H1 (cell line): ENCODE data around the gene MYBPH. TPM values are rescaled to one million over a fixed set of nuclear protein-coding genes. Genes with fewer than 3 reads are reported as not detected.

Experiments
- CTCF ChIA-PET: fragments of 300-600 bp; sonication (Branson Sonifier 250); formaldehyde crosslinking; loops from one replicate; lab custom pipeline; 2021; ENCODE audit not compliant: partially characterized antibody; lab: Charles Lee
- POLR2A ChIA-PET: fragments of 300-600 bp; sonication (Branson Sonifier 250); formaldehyde crosslinking; loops from one replicate; lab custom pipeline; 2021; ENCODE audit warnings: inconsistent platforms; ENCODE audit not compliant: partially characterized antibody; lab: Charles Lee
- DNase-seq, 2 experiments: peaks; one replicate each; pipeline versions ENCODE4 v3.0.0 to v3.0.0-alpha.2; 2010 to 2022; ENCODE audit warnings: low spot score in 2 of 2, low read depth in 1 of 2, mixed read lengths in 1 of 2
- FAIRE-seq: peaks from 2 replicates; lab custom pipeline; 2011; peaks lifted over from hg19 to GRCh38; lab: Jason Lieb, UNC
- H2AFZ ChIP-seq: 2 replicates; pipeline ENCODE4 v1.8.1; 2012; ENCODE audit warnings: low read length, inconsistent platforms
- H2AK5ac ChIP-seq: 2 replicates; pipeline ENCODE4 v1.6.1; 2013; ENCODE audit warnings: low read depth, low read length
- H2BK120ac ChIP-seq: replicated peaks from 2 replicates; pipeline ENCODE3; 2013; ENCODE audit warnings: low read depth, low read length, inconsistent platforms
- H2BK12ac ChIP-seq: 2 replicates; pipeline ENCODE4 v1.6.1; 2013; ENCODE audit warnings: low read depth, low read length
- H2BK15ac ChIP-seq: 2 replicates; pipeline ENCODE4 v1.6.1; 2013; ENCODE audit warnings: low read length
- H2BK20ac ChIP-seq: 2 replicates; pipeline ENCODE4 v1.6.1; 2013; ENCODE audit warnings: low read length
- H2BK5ac ChIP-seq: 2 replicates; pipeline ENCODE4 v1.6.1; 2013; ENCODE audit warnings: low read depth, low read length
- H3K14ac ChIP-seq: 2 replicates; pipeline ENCODE4 v1.6.1; 2013; ENCODE audit warnings: inconsistent platforms; ENCODE audit not compliant: insufficient read length
- H3K18ac ChIP-seq: 2 replicates; pipeline ENCODE4 v1.6.1; 2013; ENCODE audit warnings: low read length; ENCODE audit errors: extremely low read depth
- H3K23ac ChIP-seq: 2 replicates; pipeline ENCODE4 v1.6.1; 2013; ENCODE audit warnings: inconsistent platforms; ENCODE audit not compliant: insufficient read length
- H3K23me2 ChIP-seq: 2 replicates; pipeline ENCODE4 v1.6.1; 2013; ENCODE audit warnings: low read depth, low read length
- H3K27ac ChIP-seq: 2 replicates; pipeline ENCODE4 v1.6.1; 2011; ENCODE audit warnings: low read depth, low read length, inconsistent platforms
- H3K27me3 ChIP-seq, 4 experiments: replicated peaks in 1 of 4; 1 replicate in 1 of 4; 2 replicates in 3 of 4; pipeline versions ENCODE4 v1.6.1 to v1.8.1; 2011 to 2013; ENCODE audit warnings: low read length in 3 of 4, mild to moderate bottlenecking in 3 of 4, inconsistent platforms in 2 of 4, mixed read lengths in 2 of 4, moderate library complexity in 1 of 4; ENCODE audit not compliant: control insufficient read depth in 3 of 4, insufficient read depth in 3 of 4; ENCODE audit errors: extremely low read depth in 1 of 4
- H3K36me3 ChIP-seq, 4 experiments: 2 replicates each; pipeline versions ENCODE4 v1.6.1 to v1.8.1; 2011 to 2013; ENCODE audit warnings: mild to moderate bottlenecking in 4 of 4, low read length in 3 of 4, moderate library complexity in 2 of 4, control low read depth in 1 of 4, inconsistent platforms in 1 of 4; ENCODE audit not compliant: insufficient read depth in 4 of 4, control insufficient read depth in 2 of 4
- H3K4ac ChIP-seq: replicated peaks from 2 replicates; pipeline ENCODE3; 2013; ENCODE audit warnings: low read length, low read depth, mixed read lengths, inconsistent platforms; ENCODE audit not compliant: insufficient read length
- H3K4me1 ChIP-seq, 4 experiments: replicated peaks in 1 of 4; 1 replicate in 1 of 4; 2 replicates in 3 of 4; pipeline versions ENCODE4 v1.6.1 to v1.8.1; 2011 to 2013; ENCODE audit warnings: low read length in 3 of 4, inconsistent platforms in 2 of 4, mixed read lengths in 1 of 4; ENCODE audit not compliant: insufficient read depth in 4 of 4, control insufficient read depth in 3 of 4
- H3K4me2 ChIP-seq, 2 experiments: 2 replicates each; pipeline versions ENCODE4 v1.6.1 to v1.8.1; 2011 to 2013; ENCODE audit warnings: low read depth in 2 of 2, low read length in 2 of 2, control low read depth in 1 of 2, inconsistent platforms in 1 of 2, mild to moderate bottlenecking in 1 of 2; ENCODE audit not compliant: insufficient read depth in 1 of 2
- H3K4me3 ChIP-seq, 4 experiments: fragments of 200-600, 300-600 bp in 1 of 4; sonication (generic), shearing (Covaris generic), sonication (Bioruptor Twin) in 1 of 4; 2 replicates each; pipeline versions ENCODE4 v1.5.1 to v1.8.1; 2011 to 2016; ENCODE audit warnings: low read length in 4 of 4, low read depth in 3 of 4, control low read depth in 2 of 4, inconsistent platforms in 2 of 4, mild to moderate bottlenecking in 2 of 4, mixed read lengths in 1 of 4, moderate library complexity in 1 of 4; ENCODE audit not compliant: insufficient read depth in 2 of 4; ENCODE audit errors: extremely low read depth in 1 of 4
- H3K56ac ChIP-seq: replicated peaks from 2 replicates; pipeline ENCODE3; 2013; ENCODE audit warnings: low read depth, mild to moderate bottlenecking, mixed read lengths, low read length, inconsistent platforms; ENCODE audit not compliant: insufficient read length
- H3K79me1 ChIP-seq: 2 replicates; pipeline ENCODE4 v1.6.1; 2013; ENCODE audit warnings: low read depth, low read length, control low read depth
- H3K79me2 ChIP-seq, 2 experiments: 2 replicates each; pipeline versions ENCODE4 v1.6.1 to v1.8.1; 2012 to 2013; ENCODE audit warnings: low read length in 2 of 2, mild to moderate bottlenecking in 2 of 2, inconsistent platforms in 1 of 2; ENCODE audit not compliant: insufficient read depth in 2 of 2, control insufficient read depth in 1 of 2
- H3K9ac ChIP-seq, 4 experiments: replicated peaks in 1 of 4; 1 replicate in 1 of 4; 2 replicates in 3 of 4; pipeline versions ENCODE4 v1.6.1 to v1.8.1; 2011 to 2013; ENCODE audit warnings: low read depth in 3 of 4, low read length in 3 of 4, control low read depth in 2 of 4, mild to moderate bottlenecking in 2 of 4, moderate library complexity in 2 of 4, inconsistent platforms in 1 of 4; ENCODE audit errors: extremely low read depth in 1 of 4
- H3K9me3 ChIP-seq, 2 experiments: 2 replicates each; pipeline versions ENCODE4 v1.6.1 to v1.8.1; 2012 to 2013; ENCODE audit warnings: mild to moderate bottlenecking in 2 of 2, moderate library complexity in 2 of 2, control low read depth in 1 of 2, inconsistent platforms in 1 of 2, low read depth in 1 of 2, low read length in 1 of 2, mixed read lengths in 1 of 2; ENCODE audit not compliant: insufficient read depth in 2 of 2
- H4K20me1 ChIP-seq, 2 experiments: replicated peaks in 1 of 2; 2 replicates each; pipeline versions ENCODE3 to v1.8.1; 2011 to 2013; ENCODE audit warnings: inconsistent platforms in 2 of 2, low read length in 2 of 2, mild to moderate bottlenecking in 1 of 2; ENCODE audit not compliant: insufficient read depth in 2 of 2, control insufficient read depth in 1 of 2
- H4K5ac ChIP-seq: 2 replicates; pipeline ENCODE4 v1.6.1; 2013; ENCODE audit warnings: low read length, low read depth, mixed read lengths, inconsistent platforms; ENCODE audit not compliant: insufficient read length
- H4K8ac ChIP-seq: 2 replicates; pipeline ENCODE4 v1.8.0; 2013; ENCODE audit warnings: mild to moderate bottlenecking, moderate library complexity, low read length, inconsistent platforms; ENCODE audit not compliant: insufficient read depth; ENCODE audit errors: extremely low read depth
- H4K91ac ChIP-seq: replicated peaks from 2 replicates; pipeline ENCODE3; 2013; ENCODE audit warnings: low read length, mixed read lengths, inconsistent platforms; ENCODE audit not compliant: insufficient read length
- BACH1 ChIP-seq: IDR thresholded peaks from 2 replicates; pipeline ENCODE4 v1.6.1; 2012; ENCODE audit warnings: low read length, improper control_type of control experiment
- BRCA1 ChIP-seq: IDR thresholded peaks from 2 replicates; pipeline ENCODE4 v1.6.1; 2012; ENCODE audit warnings: low read depth, low read length, improper control_type of control experiment
- KDM1A ChIP-seq: fragments of 200-600, 300-600 bp; sonication (generic); IDR thresholded peaks from 2 replicates; pipeline ENCODE4 v1.7.1; 2016; ENCODE audit warnings: mild to moderate bottlenecking, low read length, borderline replicate concordance
- NANOG ChIP-seq: IDR thresholded peaks from 2 replicates; pipeline ENCODE4 v1.6.1; 2011; ENCODE audit warnings: low read length, low read depth, mild to moderate bottlenecking, inconsistent platforms; ENCODE audit not compliant: insufficient read depth, poor library complexity, severe bottlenecking
- RAD21 ChIP-seq, 2 experiments: IDR thresholded peaks in 1 of 2; conservative IDR thresholded peaks in 1 of 2; 2 replicates each; pipeline ENCODE4 v1.6.1; 2011; ENCODE audit warnings: low read depth in 2 of 2, low read length in 2 of 2, improper control_type of control experiment in 1 of 2, inconsistent platforms in 1 of 2, mild to moderate bottlenecking in 1 of 2, moderate library complexity in 1 of 2
- RFX5 ChIP-seq: IDR thresholded peaks from 2 replicates; pipeline ENCODE4 v1.6.1; 2011; ENCODE audit warnings: low read depth, low read length, improper control_type of control experiment, borderline replicate concordance
- SAP30 ChIP-seq: fragments of 300-600 bp; sonication (generic); IDR thresholded peaks from 2 replicates; pipeline ENCODE4 v1.7.1; 2012; ENCODE audit warnings: low read length, moderate library complexity, mild to moderate bottlenecking, inconsistent platforms; ENCODE audit not compliant: insufficient read depth, insufficient replicate concordance
- SIN3A ChIP-seq, 2 experiments: IDR thresholded peaks in 1 of 2; conservative IDR thresholded peaks in 1 of 2; 2 replicates each; pipeline ENCODE4 v1.6.1; 2011 to 2012; ENCODE audit warnings: low read length in 2 of 2, improper control_type of control experiment in 1 of 2, low read depth in 1 of 2, mild to moderate bottlenecking in 1 of 2
- SP4 ChIP-seq: IDR thresholded peaks from 2 replicates; pipeline ENCODE4 v1.6.1; 2012; ENCODE audit warnings: low read length, inconsistent platforms
- SUZ12 ChIP-seq: fragments of 200-600 bp; sonication (generic); IDR thresholded peaks from 2 replicates; pipeline ENCODE4 v1.6.1; 2012; ENCODE audit warnings: mild to moderate bottlenecking, inconsistent platforms, low read length, moderate library complexity, mixed read lengths
- TEAD4 ChIP-seq: IDR thresholded peaks from 2 replicates; pipeline ENCODE4 v1.6.1; 2012; ENCODE audit warnings: low read depth, low read length, inconsistent platforms, mixed read lengths
- WGBS, 2 experiments: shearing (Covaris generic) in 1 of 2; methylation state at CpG; one replicate each; pipeline versions ENCODE4 v1.1.6 to v1.1.7; 2013 to 2015; ENCODE audit warnings: low lambda C conversion rate in 2 of 2, mixed read lengths in 2 of 2, inconsistent platforms in 1 of 2, low coverage in 1 of 2, missing lambda C conversion rate in 1 of 2; ENCODE audit not compliant: insufficient replicate concordance in 2 of 2, insufficient coverage in 1 of 2, insufficient read length in 1 of 2; ENCODE audit errors: extremely low coverage in 1 of 2, missing lambda C conversion rate in 1 of 2; 5-methylcytosine and 5-hydroxymethylcytosine counted together
- polyA plus RNA-seq, 7 experiments: library from polyadenylated mRNA; depleted of rRNA in 3 of 7; stranded (reverse) in 5 of 7; unstranded in 2 of 7; fragments of >200 nt in 5 of 7; fragments of 200-250 nt in 2 of 7; gene quantifications; 1 replicate in 5 of 7; 2 replicates in 1 of 7; 4 replicates in 1 of 7; pipeline versions ENCODE4 v1.2.1 to v1.2.3, GENCODE V29; 2011 to 2013; ENCODE audit warnings: missing spikeins in 2 of 7, mixed read lengths in 2 of 7
- total RNA-seq: library from RNA; stranded (reverse); fragmentation: NEBNext Ultra II Directional; extraction: Animal tissue kit (Norgen Biotek cat#: 25700); gene quantifications from 2 replicates; pipeline ENCODE4 v1.2.1, GENCODE V29; 2021

The MYBPH gene
- total and polyA plus RNA-seq, 2 of the 8 experiments (the other 6 are each of a cell fraction or from before 2014, with no cell fraction given): not detected

DNA sequence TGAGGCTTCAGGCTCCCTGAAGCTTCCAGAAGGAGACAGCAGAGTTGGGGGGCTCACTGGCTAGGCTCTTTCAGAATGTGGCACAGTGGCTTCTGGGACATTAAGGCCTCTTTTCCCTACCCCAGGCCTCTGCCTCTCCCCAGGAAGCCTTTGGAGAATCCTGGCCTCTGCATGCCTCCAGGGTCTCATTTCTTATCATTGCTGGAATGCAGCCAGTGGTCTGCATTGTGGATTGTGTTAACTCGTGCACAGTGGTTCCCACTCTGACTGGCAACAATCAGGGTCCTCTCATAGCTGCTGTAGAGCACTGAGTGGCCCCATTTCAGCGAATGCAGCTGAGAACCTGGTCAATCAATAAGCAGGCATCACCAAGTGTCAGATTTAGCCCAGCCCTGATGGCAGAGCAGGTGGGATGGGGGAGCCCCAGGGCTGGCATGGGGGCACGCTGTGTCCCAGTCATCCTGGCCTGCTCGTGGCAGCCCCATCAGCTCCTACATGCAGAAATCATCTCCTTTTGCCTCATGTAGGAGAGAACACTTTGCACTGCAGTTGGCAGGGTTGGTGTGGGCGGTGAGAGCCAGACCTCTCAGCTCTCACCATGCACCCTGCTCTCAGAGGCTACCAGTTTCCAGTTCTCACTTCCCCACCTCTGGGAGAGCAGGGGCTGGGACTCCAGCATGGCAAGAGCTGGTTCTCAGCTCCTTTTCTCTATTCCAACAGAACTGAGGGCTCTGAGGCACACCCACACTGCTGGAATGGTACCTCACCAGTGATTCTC lies 34.7 kb downstream of the MYBPH start:
- ChIA-PET CTCF (interaction anchor here (0.9 to 49.1 kb wide), 12 partner anchors 6 to 130 kb away, joined by 3 to 1071 read pairs (median 8); partner anchors contain the start of genes ADORA1 and PPFIA4), POLR2A (no interaction called here)
- Histone ChIP-seq H3K36me3 (no peaks in the 10 kb centered on the region), H2BK12ac (peak overlapping the region; percentile 27; the same call in 1 of the 2 replicates), H3K23ac (no peak overlapping the region), H3K27me3 (no peaks in the 10 kb centered on the region), H3K4me2 (no peak overlapping the region), H3K27ac (no peak overlapping the region; the same call in 1 of the 2 replicates), H4K8ac (peak overlapping the region; percentile 29), H2BK120ac (no peak overlapping the region), H3K14ac (no peak overlapping the region), H3K18ac (no peak overlapping the region), H3K79me1 (no peaks in the 10 kb centered on the region), H3K9me3 (peaks cover 0 to 5% of the 10 kb centered on the region in 2 experiments; a peak in 1 of 4 replicates), H3K9ac (no peak overlapping the region; a peak in 1 of 7 replicates), H2AFZ (no peak overlapping the region), H2BK5ac (no peak overlapping the region), H3K4ac (no peak overlapping the region), H2BK20ac (no peak overlapping the region), H3K56ac (no peak overlapping the region), H4K91ac (no peak overlapping the region), H3K79me2 (no peaks in the 10 kb centered on the region), H4K20me1 (peaks cover 0 to 1% of the 10 kb centered on the region in 2 experiments), H4K5ac (no peak overlapping the region), H3K4me3 (no peak overlapping the region), H3K23me2 (no peaks in the 10 kb centered on the region; the same call in 1 of the 2 replicates), H2AK5ac (no peak overlapping the region), H3K4me1 (peaks cover 0 to 7% (median under 1%) of the 10 kb centered on the region in 4 experiments; a peak in 2 of 7 replicates), H2BK15ac (0 out of 2 replicates have a peak overlapping the region, but pooled peaks have one; percentile 18)
- FAIRE-seq: no peak
- WGBS, 2 experiments: 87% methylated on average over 5 of the region's 5 CpGs; no CpG with 5 or more reads in 1 of the 2 experiments
- no peak for DNase-seq
- TF ChIP-seq BACH1 (no peak), SAP30 (no peak), SIN3A (conservative IDR thresholded peaks at IDR 0.05 in 1 of 2, IDR thresholded peaks at IDR 0.05 in 1 of 2; ENCODE audit: low read depth in 1 of 2, low read length in 2 of 2) (no peak), SUZ12 (no peak), BRCA1 (no peak), SP4 (no peak), NANOG (no peak), TEAD4 (no peak), RFX5 (no peak), KDM1A (no peak), RAD21 (IDR thresholded peaks at IDR 0.05 in 1 of 2, conservative IDR thresholded peaks at IDR 0.05 in 1 of 2; ENCODE audit: low read depth in 2 of 2, low read length in 2 of 2) (no peak)
